ENCODE data around the gene FAM107B.
A peak's percentile ranks its signal among the peaks of the same experiment; 100 is the strongest.

Gene FAM107B

GRCh38 chr10:14776546-14776945 lies 1.8 kb upstream of the FAM107B start:
- no peak for DNase-seq

DNA sequence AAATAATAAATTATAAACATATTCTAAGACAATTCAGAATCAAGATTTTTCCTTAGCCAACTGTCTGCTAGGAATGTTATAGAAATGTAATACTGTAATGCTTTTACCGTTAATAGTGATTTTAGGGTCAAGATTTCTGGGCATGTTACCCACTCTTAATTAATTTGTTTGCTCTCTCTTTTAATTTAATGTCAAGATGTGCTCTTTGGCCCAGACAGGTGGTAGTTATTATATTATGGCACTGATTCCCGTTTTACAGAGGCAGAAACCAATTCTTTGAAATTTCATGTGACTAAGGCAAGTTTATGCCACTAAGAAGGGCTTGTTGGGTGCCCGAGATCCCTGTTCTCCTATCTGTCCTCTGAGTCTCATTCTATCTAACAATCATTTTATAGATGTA lies 959 bp upstream of the FAM107B start:
- DNase-seq, result no peak

- DNase-seq, result no peak
Observed at GRCh38 chr10:14774214-14774580, 500 bp downstream of the FAM107B start.

DNA sequence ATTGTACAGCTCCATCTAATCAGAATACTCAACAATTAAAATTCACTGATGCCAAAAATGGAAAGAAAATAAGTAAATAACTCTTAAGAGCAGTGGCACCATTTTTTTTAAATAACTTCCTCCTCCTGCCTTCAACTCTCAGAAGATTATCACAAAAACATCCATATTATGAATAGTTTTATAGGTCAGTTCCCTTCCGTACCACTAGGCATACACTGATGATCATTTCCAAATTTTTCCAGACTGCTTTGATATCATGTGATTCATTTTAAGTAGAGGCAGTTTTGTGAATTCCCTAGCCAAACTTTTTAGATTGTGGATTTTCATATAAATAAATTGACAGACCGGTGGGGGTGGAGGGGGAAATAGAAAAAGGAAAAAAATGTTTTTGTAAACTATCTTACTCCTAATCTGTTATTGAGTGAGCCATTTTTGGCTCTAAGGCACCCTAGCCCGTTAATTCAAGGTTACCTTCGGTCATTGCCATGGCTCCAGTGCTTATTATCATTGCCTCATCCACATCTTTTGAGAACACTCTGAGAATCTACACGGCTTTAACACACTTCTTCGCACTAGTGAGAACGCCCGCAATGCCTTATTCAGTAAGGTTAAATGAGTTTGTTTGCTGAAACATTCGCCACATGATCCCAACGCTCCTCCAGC lies 1.0 kb downstream of the FAM107B start:
- DNase-seq, result no peak

DNA sequence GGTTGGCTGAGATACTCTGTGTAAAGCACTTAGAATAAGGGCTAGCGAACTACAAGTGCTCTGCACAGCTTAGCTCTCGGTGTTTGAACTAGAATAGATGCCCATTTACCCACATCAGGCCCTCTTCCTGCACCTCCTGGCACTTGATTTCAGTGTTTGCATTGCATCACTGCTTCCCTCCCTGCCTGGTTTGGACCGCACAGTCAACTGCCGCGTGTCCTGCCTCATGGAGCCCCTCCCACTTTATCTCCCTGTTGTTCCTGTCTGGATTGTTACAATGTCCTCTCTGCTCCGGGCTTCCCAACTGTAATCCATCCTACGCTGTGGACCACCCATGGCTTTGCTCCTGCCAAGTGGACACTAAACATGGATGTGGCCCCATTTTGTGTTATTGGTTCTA lies 2.3 kb downstream of the FAM107B start:
- DNase-seq, result no peak

DNA sequence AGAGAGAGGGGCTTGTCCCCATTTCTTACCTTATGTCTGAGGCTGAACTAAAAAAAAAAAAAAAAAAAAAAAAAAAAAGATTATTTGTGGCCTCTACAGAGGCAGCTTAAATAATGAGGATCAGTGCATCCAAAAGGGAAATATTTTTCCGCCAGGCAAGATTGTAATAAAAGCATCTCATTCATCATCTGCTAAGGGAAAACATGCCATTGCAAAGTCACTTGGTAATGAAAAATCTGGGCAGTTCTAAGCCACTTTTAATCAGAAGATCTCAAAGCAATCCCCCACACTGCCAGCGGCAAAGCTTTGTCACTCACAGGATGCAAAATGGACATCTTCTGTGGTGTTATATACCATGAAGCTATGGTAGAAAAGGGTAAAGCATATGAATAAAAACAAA lies 3.8 kb downstream of the FAM107B start:
- no peak for DNase-seq

- no peak for DNase-seq
Observed at GRCh38 chr10:14761372-14761771, 13.3 kb downstream of the FAM107B start.

DNA sequence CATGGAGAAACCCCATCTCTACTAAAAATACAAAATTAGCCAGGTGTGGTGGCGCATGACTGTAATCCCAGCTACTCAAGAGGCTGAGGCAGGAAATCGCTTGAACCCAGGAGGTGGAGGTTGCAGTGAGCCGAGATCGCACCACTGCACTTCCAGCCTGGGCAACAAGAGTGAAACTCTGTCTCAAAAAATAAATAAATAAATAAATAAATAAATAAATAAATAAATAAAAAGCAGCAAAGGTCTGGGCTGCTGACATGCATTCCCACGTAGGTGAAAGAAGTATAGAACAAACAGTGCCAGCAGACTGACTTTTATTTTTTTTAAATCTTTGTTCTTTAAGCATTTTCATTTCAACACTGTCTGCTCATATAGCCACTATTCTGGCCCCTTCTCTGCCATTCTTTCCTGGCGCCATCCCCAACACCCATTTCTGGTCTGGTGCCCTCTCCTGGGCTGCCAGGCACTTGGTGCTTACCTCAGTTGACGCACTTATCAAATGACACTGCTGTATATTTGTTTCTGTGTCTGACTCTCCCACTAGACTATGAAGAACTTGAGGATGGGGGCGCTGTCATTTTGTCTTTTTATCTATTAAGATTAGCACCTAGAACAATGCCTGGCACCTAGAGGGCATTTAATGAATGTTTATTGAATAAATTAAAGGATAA lies 15.6 kb downstream of the FAM107B start:
- no peak for DNase-seq

DNA sequence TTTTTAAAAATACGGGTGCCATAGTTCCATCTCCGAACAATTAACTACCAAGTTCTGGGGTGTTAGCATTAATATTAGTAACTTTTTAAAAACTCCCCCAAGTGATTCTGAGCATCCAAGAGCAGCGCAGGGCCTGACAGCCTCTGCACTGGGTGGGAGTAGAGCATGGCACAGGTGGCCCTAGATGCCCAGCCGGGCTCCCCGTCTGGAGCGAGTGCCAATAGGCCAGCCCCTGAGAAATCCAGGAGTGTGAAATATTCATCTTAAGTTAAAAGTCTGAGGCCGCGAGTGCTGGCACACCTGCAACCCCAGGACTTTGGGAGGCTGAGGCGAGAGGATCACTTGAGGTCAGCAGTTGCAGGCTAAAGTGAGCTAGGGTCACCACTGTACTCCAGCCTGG lies 16.2 kb downstream of the FAM107B start:
- no peak for DNase-seq

DNA sequence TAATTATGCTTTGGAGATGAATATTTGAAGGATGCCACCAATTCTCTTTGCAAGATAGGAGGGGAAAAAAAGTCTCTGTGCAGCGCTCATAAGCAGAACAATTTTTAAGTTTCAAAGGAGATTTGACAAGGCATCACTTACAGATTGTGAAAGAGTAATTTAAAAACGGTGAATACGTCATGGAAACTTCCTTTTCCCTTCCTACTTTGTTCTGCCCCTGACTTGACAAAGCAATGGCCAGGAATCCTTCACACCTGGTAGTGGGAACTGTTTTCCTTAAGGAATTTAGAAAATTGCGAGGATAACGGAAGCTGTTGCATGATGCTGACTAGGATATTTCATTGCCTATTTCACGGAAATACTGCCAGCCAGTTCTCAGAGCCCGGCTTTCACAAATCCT lies 16.7 kb downstream of the FAM107B start:
- no peak for DNase-seq

- no peak for DNase-seq
Observed at GRCh38 chr10:14757394-14757793, 17.3 kb downstream of the FAM107B start.

DNA sequence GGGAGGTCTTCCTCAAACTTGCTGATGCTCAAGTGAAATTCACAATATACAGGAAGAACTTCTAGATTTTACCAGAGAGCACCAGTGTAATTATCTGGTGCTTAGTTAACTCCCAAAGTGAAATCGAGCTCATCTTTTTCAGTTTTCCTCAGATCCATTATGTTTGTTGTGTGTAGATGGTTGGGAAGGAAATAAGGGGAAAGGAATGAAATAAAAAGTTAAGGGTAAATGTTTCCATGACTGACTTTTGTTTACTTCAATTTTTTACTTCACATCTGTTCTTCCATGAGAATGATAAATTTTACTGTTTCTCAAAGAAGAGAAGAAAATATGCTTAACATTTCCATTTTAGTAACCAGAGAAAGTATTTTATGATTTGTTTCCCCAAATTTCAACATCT lies 21.3 kb downstream of the FAM107B start:
- DNase-seq, result no peak

GRCh38 chr10:14751921-14752320 lies 22.8 kb downstream of the FAM107B start:
- DNase-seq, result no peak

- no peak for DNase-seq
Observed at GRCh38 chr10:14751014-14751896, 23.4 kb downstream of the FAM107B start.

GRCh38 chr10:14749070-14749809 lies 25.5 kb downstream of the FAM107B start:
- no peak for DNase-seq

- no peak for DNase-seq
Observed at GRCh38 chr10:14748441-14748840, 26.3 kb downstream of the FAM107B start.

DNA sequence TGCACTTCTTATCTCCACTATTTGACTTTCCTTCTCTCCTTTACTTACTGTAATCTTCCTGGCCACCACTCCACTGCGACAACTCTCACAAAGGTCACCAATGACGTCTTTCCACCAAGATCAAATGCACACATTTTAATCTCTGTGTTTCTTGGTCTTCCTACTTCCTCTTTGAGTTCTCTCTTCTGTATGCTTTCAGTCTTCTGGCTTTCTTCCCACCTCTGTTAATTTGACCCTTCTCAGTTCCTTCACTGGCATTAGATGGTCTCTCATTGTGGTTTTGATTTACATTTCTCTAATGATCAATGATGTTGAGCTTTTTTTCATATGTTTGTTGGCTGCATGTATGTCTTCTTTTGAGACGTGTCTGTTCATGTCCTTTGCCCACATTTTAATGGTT lies 31.9 kb downstream of the FAM107B start:
- DNase-seq, result no peak

- DNase-seq, result no peak
Observed at GRCh38 chr10:14742382-14742781, 32.3 kb downstream of the FAM107B start.

DNA sequence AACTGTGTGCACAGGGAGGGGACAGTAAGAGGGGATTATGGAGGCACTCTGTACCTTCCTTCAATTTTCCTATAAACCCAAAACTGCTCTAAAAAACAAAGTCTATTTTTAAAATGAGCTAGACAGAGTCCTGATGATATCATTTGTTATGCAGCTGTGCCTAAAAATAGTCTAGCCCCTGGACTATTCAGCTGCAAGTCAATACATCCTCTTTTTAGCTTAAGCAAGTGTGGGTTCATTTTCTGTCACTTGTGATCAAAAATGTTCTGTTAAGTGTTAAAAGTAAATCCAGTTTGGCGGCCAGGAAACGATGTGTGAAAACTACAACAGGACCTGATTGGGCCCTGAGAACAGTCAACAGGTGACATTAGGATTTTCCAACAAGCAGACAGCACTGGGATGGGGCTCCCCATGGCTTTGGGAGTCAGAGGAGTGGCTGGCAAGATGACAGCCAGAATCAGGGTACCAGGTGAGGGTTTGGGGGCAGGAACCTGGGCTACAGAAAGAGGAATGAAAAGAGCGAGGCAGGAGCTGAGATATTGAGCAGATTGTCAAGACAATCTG lies 33.9 kb downstream of the FAM107B start:
- no peak for DNase-seq

- DNase-seq, result no peak
Observed at GRCh38 chr10:14737808-14738545, 36.7 kb downstream of the FAM107B start.

DNA sequence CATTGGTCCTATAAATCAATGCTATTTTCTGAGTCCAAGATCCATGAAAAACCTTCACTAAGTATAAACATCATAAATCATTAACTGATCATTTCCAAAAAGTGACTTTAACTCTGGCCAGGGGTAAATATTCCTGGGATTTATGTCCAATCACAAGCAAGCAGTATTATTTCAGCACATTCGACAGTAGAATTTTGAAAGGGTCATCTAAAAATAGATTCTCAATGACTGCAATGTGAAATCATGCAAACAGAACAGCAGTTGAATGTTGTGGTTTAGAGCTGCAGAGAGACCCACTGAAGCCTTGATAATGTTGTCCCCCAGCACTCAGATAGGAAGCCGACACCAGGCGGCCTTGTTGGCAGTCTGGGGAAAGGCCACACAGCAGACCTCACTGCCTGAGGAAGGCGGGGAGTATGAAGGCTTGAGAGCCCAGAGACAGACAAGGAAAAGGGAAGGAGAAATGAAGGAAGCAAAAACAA lies 38.1 kb downstream of the FAM107B start:
- DNase-seq, result peak; percentile 50

GRCh38 chr10:14736043-14736442 lies 38.7 kb downstream of the FAM107B start:
- no peak for DNase-seq

Data from kidney glomerular epithelial cell (primary cell).